ENCODE results near the gene DCN.

DCN gene

DNA sequence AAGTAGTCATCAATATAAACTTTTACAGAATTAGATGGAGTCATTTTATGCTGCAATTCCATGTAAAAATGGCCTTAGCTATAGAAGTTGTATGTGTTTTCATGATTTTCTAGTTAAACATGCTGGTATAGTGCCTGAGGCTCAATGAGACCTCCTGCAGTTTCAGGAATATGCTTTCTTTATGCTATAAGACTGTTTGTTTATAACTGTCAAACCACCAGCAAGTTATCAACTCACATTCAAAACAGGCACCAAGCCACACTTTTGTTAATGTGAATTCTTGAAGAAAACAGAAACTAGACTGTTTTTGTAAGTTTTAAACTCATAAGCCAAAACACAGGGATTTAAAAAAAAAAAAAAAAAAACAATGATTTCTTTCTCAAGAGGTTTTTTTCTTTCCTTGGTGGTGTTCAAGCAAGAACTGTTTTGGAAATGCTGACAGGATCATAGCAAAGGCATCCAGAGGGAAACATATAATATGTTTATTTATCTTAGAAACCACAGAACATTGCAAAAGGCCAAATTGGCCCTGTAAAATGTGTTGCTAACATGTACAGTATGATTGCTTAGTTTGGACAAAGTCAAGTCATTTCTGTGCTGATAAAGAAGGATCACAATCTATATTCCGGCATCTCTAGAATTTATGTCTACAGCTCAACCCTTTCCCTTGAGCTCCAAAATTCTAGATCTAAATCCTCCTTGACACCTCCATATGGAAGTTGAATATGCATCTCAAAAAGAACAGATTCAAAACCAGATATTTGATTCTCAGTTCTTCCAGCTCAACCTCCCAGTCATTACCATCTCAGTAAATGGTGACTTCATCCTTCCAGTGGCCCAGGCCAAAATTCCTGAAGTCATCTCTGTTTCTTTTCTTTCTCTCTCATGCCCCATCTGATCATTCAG lies 42.3 kb downstream of the DCN start:
- no peak for DNase-seq (ENCODE audit: extremely low read depth in 1 of 2, low read depth in 1 of 2)

DNA sequence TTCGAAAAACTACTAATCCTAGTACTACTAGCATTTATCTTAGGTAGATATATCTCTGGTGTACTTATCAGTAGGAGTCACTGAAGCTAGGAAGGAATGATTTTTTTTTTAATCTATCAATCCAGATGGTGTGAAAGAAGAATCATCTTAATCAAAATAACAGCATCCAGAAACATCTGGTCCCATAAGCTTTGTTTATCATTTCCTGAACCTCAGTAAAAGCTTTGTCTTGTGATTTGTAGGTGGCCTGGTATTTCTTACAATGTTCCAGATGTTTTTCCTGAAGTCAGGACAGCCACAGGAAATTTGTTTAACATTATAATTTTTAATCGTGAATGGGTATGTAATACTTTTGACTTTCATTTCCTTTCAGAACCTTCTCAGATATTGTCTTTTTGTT lies 43.3 kb downstream of the DCN start:
- DNase-seq (ENCODE audit: extremely low read depth in 1 of 2, low read depth in 1 of 2): no peak

DNA sequence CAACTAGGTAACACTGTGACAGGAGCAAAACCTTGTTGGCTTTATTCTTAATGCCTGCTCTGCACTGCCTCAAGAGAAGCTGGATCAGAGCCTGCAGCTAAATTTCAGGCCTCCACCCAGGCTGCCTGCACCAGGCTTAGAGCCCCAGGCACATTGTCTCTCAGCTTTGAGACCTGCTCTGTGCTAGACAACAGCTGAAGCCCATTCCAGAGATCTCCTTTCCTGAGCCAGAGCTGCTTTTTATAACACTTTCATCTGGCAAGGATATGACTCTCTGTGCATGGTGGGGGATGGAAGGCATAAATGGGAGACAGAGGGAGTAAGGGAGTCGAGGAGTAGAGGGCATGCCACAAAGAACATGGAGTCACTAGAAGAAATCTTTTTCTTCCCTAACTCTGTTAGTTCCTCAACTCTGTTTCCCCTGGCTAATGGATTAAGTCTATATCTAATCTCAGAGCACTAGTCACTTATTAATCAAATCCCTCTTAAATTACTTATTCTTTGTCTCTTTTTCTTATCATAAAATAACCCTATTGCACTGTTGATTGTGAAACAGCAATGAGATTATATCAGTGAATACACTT lies 44.2 kb downstream of the DCN start:
- no peak for DNase-seq (ENCODE audit: extremely low read depth in 1 of 2, low read depth in 1 of 2)

DNA sequence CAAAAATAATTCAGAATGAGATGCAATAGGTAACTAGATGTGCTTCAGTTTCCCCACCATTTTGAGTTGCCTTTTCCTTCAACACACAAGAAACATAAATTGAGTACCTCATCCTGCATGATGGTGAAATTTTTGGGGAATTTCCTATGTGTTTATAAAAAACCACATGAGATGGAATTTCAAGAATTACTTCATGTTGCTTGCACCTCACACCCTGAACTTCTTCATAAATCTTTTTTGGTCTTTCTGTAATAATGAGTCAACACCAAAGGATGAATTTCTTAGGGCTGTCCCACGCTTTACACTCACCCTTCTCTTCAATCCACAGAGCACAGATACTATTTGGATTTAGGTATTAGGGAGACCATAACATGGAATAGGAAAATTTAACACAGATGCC lies 48.7 kb downstream of the DCN start:
- DNase-seq (ENCODE audit: extremely low read depth in 1 of 2, low read depth in 1 of 2): no peak

DNA sequence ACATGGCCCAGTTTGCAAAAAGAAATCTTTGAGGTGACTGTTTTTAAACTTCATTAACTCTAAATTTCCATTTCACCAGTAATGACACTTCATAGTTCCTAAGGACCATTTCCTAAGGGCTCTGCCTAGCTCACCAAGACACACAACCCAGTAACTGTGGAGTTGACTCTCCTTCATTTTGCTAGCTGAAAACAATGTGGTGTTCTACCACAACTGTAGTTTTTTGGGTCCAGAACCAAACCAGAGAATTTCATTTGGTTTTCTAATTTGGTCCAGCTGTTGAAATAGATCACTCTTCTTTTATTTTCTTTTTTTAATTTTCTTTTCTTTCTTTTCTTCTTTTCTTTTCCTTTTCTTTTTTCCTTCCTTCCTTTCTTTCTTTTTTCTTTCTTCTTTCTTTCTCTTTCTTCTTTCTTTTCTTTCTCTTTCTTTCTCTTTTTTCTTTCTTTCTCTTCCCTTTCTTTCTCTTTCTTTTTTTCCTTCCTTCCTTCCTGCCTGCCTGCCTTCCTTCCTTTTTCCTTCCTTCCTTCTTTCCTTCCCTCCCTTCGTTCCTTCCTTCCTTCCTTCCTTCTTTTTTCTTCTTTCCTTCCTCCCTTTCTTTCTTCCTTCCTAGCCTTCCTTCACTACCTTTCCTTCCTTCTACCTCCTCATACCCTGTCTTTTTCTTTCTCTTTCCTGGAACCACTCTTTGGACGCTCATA lies 52.8 kb downstream of the DCN start:
- DNase-seq (ENCODE audit: extremely low read depth in 1 of 2, low read depth in 1 of 2): no peak

DNA sequence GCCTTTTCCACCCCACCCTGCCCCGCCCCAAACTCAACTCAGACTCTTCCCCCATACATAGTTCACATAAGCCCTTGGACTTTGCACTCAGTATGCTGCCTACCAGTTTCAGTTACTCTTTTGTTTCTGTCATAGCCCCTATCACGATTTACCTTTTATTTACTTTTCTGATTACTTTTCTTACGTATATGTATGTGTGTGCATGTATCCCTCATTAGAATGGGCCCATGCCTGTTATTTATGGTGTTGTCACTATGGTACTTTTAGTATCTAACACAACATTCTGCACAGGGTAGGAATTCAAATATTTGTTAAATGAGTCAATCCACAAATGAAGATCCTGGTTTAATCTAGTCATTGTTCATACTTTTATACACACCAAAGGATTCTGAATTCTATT lies 54.9 kb downstream of the DCN start:
- no peak for DNase-seq (ENCODE audit: extremely low read depth in 1 of 2, low read depth in 1 of 2)

DNA sequence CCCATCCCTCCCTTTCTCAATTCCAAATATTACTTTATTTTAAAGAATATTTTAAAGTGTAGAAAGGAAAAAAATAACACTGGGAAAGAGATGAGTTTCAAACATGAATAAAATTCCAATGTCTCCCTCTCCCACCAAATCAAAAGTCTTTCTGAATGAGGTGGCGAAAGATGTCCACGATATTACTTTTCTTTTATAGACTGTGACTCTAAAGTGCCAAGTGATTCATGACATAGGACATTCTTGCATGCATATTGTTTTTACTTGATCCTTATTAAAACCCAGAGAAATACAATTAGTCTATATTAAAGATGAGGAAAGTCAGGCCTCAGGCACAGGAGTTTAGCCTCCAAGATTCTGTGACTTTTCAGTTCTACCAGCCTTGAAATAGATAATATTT lies 55.3 kb downstream of the DCN start:
- no peak for DNase-seq (ENCODE audit: extremely low read depth in 1 of 2, low read depth in 1 of 2)

DNA sequence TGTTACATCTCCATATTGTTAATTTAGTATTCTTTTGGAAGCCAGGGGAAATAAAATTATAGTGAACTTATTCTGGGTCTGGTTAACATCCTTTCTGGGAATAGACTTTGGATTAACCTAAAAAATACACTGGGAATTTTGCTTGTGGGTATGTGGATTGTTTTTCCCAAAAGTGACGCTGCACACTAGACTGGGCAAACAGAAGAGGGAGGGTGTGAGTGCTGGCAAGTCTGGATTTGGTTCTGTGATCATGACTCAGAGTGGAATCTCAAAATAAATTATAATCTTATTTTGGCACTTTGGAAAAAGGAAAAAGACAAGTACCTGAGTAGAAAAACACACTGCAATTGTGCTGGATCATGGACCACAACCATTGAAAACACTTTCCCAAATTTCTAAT lies 56.1 kb downstream of the DCN start:
- DNase-seq (ENCODE audit: extremely low read depth in 1 of 2, low read depth in 1 of 2): no peak

DNA sequence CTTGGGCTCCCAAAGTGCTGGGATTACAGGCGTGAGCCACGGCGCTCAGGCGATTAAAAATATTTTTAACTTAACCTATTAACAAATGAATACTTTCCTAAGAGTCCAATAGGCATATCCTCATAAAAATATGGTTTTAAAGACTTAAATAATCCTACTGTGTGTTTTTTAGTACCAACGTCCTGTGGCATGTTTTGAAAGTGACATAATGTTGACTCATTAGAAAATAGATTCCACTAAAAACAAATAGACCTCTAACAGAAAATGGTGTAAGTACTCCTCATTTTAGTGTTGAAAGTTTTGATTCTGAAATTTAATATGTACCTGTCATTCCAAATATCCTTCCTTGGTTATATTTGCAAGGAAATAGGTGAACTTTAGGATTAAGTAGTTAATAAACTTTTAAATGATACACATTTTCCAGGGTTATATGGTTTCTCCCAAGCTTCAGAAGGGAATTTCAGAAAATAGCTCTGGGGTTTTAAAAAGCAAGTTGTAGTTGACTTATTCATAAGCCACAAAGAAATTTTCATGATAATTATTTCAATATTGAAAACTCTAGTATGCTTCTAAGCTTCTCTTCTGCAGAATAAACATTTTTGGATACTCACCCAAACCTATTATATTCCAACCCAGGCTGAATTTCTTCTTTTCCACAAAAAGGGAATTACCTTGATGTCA lies 59.2 kb downstream of the DCN start:
- no peak for DNase-seq (ENCODE audit: extremely low read depth in 1 of 2, low read depth in 1 of 2)

DNA sequence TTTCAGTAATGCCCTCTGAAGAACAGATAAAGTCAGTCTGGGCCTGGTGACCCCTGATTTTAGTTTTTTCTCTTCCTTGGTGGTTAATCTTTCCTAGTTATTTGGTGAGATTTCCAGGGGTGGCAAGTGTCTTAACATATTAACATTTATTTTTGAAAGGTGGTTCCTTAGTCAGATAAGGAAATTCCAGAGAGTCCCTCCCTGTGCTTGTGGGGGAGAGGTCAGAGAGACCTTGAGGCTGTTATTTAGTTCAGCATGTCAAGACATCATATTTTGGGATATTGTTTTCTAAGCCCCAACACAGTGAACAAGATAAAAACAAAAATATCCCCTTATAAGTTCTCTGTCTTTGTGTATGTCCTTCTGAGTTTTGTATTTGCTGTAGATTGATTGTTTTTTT lies 61.8 kb downstream of the DCN start:
- DNase-seq (ENCODE audit: extremely low read depth in 1 of 2, low read depth in 1 of 2): no peak

DNA sequence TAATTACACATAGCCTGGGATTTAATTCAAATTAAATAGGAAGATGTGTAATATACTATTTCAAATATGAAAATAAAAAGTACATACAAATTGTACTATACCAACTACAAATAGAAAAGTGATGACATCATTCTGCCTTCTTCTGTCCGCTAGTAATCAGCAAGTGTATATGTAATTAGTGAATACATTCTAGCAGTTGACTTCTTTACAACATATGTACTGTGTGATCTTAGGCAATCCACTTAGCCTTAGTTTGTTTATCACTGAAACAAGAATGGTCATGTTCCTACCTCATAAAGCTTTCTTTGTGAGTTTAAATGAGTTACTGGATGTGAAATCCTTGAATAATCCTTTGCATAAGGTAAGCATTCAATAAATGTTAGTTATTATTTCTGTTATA lies 63.5 kb downstream of the DCN start:
- DNase-seq (ENCODE audit: extremely low read depth in 1 of 2, low read depth in 1 of 2): no peak

DNA sequence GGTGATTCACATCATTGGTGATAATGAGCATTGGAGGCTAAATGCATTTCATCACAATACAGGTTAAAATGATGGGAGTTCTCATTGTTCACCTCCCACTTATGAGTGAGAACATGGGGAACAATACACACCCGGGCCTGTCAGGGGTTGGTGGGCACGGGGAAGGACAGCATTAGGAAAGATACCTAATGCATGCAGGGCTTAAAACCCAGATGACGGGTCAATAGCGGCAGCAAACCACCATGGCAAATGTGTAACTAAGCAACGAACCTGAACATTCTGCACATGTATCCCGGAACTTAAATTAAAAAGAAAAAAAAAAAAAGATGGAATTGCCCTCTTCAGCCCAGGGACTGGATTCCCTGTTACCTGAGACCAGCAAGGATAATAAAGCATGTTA lies 69.0 kb downstream of the DCN start:
- DNase-seq (ENCODE audit: extremely low read depth in 1 of 2, low read depth in 1 of 2): no peak

DNA sequence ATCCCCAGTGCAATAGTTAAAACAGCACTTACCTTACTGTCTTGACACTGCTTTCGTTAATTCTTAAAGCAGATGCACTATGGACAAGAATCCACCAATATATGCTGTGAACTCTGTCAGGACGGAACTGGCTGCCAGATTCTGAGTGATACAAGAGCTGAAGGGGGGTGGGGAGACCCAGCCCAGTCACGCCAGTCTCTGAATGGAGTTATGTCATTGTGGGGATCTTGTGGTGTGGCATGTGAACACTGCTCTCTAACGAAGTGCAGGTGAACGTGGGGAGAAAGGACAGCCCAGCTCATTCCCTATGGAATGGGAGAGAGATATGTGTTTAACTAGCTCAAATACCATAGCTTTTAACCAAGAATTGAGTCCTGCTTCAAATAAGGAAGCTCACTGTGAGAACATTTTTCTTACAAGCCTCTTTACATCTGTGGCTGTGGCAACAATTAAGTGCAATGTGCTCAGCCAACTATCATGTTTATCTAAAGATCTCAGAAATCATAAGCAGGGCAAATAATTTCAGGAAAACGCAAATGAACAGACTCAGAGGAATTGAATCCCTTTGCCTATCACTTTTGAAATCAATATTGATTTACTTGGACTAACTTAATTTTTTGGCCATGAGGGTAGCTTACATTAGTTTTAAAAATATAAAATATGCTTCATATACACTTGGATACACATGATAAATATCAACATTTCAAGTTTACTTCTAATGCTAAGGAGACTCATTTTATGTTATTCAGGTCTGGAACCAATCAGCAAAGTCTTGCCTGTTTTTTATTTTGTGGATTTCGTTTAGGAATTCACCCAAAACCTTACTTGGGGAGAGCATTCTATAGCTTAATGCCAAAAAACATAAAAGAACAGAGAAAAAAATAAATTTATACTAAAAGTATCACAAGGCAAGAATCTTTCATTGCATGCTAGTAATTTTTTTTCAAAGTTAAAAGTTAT lies 71.0 kb downstream of the DCN start, which contains the start of gene LUM:
TSS of gene LUM (minus strand) at position 129 of the 960 bp plus-strand sequence. CDS start 2,515 bp downstream, outside the sequence.
- DNase-seq (ENCODE audit: extremely low read depth in 1 of 2, low read depth in 1 of 2): no peak

DNA sequence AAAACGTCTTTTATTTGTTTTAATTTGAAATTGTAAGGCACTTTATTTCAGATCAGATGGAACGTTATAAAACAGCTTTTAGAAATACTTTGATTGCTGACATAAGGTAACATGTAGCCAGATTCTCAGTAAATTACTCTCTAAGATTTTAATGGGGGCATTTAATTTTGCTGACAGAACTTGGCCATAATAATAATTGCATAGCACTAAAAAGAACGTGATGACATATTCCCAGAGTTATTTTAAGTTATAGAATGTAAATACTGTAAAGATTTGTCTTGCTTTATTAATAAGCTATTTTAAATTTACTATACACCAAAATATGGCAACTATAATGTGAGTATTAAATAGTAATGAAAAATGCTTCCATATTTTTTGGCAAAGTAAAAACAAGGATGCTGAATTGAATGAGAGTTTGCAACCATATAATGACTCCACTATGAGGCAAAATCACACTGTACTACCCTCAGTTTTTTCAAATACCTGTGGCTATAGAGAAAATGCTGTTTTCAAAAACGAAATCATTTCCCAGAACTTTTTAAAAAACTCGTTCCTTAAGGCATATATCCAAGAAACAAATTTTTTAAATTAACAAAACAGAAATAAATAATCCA lies 72.2 kb downstream of the DCN start:
- no peak for DNase-seq (ENCODE audit: extremely low read depth in 1 of 2, low read depth in 1 of 2)

DNA sequence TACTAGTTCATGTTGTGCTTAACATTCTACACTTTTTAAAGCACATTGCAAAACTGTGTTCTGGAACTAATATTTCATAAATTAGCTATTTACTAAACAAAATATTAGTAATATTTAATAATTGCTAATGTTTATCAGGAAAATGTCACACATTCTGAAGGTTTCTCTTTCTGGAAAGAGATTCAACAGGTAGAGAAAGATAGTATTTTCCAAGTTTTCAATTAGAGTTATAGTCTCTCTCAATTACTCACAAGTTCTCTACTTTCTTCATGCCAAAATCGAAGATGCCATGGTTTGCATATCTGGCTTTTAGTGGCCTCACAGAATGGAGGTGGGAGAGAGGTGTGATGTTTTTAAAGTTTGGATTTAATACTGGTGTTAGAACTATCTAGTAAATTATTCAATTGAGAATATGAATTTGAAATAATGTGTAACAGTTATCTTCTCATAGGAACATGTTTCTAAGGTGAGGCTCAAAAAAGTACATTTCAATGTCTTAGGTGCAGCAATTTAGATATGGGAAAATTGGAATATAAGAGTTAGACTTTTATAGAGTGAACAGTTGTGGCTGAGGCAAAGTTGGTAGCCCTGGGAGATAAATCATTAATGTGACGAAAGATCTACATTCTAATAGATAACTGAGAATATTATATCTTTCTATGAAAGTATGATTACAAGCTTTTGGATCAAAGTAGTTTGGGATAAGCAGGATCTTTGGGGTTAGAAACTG lies 72.9 kb downstream of the DCN start:
- no peak for DNase-seq (ENCODE audit: extremely low read depth in 1 of 2, low read depth in 1 of 2)

DNA sequence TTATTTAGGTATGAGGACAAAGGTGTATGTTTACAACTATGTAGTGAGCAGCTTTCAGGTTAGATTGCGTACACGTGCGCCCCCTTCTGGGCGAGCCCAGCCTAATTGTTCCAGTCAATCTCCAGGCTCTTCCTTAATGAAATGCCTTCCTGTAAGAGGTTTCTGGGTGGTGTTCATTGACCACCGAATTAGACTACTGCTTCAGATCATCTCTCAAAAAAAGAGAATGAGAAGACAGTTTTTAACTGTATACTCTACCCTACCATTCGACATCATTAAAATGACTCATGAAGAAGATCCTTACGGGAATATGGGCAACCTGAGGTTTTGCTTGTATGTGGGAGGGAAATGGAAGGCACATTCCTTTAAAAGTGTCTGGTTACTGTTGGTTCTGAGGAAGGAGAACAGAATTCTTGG lies 73.5 kb downstream of the DCN start:
- DNase-seq (ENCODE audit: extremely low read depth in 1 of 2, low read depth in 1 of 2): peak; percentile 3 to 4

DNA sequence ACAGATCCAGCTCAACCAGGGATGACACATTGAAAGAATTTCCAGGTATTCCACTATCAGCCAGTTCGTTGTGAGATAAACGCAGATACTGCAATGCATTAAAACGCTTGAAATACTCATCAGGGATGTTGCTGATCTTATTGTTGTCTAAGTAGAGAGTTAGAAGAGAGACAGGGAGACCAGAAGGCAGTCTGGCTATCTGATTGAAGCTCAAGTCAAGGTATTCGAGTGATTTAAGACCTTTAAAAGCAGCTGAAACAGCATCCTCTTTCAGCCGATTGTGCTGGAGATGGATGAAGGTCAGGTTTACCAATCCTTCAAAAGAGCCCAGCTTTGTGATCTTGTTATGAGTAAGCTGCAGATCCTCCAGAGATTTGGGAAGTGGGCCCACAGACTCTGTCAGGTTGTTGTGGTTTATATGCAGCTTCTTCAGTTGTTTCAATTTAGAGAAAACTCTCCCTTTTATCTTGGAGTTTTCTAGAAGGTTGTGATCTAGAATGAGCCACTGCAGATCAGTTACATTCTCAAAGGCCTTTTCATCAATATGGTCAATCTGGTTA lies 74.3 kb downstream of the DCN start:
- DNase-seq (ENCODE audit: extremely low read depth in 1 of 2, low read depth in 1 of 2): no peak

DNA sequence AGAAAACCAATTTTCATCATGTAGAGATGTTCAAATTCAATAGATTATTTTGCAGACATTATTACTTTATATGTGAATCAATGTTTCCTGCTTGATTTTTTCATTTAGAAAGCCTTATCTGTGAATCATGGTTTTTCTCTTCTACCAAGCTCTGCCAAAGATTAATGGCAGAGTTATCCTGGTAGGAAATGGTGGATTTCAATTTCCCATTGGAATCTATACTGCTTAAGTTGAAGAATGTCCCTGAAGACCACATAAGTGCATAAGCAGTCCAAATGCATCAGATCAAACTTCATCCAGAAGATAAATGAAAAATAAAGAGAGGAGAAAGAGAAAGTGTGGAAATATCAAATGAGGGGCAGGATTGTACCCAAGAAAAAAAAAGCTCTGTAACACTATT lies 76.3 kb downstream of the DCN start:
- DNase-seq (ENCODE audit: extremely low read depth in 1 of 2, low read depth in 1 of 2): no peak

DNA sequence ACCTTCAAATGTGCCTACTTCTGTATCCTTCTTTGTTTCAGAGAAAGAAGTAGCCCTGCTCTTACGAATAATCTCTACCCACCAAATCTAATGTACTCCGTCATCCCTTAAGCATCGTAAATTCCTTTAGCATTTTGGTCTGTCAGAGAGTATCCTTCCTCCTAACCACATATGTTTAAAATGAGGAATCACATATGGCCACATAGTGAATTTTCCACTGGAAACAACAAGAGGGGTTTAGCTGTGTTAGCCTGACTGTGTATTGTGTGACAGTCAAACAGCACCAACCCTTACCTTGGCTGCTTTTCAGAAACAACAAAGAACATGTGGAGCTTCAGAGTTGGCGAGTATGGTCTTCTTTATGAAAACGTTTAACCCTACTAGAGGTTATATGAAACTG lies 76.8 kb downstream of the DCN start:
- DNase-seq (ENCODE audit: extremely low read depth in 1 of 2, low read depth in 1 of 2): no peak
